Measurements from ENCODE around the gene OCIAD2. TPM values are rescaled to one million over a fixed set of nuclear protein-coding genes. Genes with fewer than 3 reads are reported as not detected.
"Not testable (repeated sequence)": the region's sequence is repeated elsewhere in the genome, so short reads cannot be mapped to it uniquely, and the experiment has no call there.

OCIAD2 gene
- total RNA-seq, 1 experiment from 2014 or later, result 67.6 TPM

DNA sequence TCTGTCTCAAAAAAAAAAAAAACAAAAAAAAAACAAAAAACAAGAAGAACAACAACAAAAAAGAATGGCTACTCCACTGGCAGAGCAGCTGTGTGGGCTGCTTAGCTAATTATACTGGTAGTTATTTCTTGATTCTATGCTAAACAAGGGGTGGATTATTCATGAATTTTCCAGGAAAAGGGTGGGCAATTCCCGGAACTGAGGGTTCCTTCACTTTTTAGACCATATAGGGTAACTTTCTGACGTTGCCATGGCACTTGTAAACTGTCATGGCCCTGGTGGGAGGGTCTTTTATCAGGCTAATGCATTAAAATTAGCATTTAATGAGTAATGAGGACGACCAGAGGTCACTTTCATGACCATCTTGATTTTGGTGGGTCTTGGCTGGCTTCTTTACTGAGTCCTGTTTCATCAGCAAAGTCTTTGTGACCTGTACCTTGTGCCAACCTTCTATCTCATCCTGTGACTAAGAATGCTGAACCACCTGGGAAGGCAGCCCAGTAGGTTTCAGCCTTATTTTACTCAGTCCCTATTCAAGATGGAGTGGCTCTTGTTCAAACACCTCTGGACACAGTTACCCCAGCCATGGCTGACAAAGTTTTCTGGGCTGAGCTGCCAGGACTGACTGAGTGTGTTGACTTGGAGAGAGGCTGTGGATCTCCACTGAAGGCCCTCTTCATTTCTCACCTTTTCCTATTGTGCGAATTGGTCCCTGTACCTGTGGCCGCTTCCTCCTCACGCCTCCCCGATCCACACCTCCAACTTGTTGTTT lies 1.3 kb upstream of the OCIAD2 start:
- DNase-seq (ENCODE audit: low spot score), result no peak

DNA sequence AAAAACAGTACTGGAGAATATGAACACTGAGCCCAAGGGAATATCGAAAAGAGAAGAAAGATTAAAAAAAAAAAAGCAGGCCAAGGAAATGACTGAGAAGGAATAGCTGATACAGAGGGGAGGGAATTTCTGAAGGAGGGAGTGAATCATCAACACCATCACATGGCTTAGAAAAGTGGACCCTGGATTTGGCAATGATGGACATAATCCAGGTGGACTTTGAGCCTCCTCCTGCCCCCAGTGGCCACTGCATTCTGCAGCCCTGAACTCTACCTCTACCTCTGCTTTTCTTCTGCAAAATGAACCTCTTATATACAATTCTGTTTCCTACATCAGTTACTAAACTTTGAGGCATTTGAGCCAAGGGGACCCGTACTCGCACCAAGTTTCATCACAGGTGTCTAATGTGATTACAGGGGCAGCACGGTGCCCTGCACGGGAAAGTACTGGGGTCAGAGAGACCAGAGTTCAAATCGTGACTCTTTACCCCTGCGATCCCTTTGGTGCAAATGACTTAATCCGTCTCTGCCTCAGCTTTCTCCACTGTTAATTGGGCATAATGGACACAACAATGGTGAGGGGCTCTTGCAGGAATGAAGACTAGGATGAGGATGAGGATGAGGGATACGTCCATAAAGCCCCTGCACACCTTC lies 1.1 kb downstream of the OCIAD2 start:
- peak; percentile 41 for DNase-seq (ENCODE audit: low spot score)

DNA sequence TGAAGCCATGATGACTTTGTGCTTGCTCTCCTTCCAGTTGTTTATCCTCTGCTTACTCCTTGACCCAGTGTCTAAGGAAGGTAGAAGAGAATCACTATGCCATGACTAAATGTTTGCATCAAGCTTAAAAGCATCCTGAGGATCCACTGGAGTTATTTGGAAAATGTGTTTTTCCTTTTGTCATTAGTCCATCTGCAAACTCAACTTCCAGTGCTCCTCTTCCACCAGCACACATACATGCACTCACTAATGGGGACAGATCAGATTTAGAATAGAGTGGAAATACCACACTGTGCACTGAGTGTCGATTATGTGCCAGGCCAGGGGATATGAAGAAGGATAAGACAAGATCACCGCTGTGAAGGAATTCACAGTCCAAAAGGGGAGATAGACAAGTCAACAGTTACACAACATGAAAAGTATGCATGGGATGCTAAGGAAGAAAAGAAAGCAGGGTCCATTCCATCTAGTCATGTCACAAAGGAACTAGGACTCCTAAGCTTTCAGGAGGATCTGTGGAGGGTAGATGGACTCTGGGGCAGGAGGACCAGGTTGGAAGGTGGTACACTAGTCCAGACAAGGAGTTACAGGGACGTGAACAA lies 1.9 kb downstream of the OCIAD2 start:
- DNase-seq (ENCODE audit: low spot score), result no peak

DNA sequence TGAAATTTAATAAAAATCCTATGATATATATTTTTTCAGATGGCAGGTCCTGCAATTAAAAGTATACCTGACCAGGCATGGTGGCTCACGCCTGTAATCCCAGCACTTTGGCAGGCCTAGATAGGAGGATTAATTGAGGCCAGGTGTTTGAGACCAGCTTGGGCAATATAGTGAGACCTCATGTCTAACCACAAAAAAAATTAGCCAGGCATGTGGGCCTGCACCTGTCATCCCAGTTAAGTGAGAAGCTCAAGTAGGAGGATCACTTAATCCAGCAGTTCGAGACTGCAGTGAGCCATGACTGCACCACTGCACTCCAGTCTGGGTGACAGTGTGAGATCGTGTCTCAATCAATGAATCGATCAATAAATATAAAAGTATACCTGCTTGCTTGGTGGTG lies 2.5 kb downstream of the OCIAD2 start:
- no peak for DNase-seq (ENCODE audit: low spot score)

- DNase-seq (ENCODE audit: low spot score), result no peak
Measured at GRCh38 chr4:48902266-48902665, 4.3 kb downstream of the OCIAD2 start.

GRCh38 chr4:48901196-48901595 lies 5.4 kb downstream of the OCIAD2 start:
- no peak for DNase-seq (ENCODE audit: low spot score)

DNA sequence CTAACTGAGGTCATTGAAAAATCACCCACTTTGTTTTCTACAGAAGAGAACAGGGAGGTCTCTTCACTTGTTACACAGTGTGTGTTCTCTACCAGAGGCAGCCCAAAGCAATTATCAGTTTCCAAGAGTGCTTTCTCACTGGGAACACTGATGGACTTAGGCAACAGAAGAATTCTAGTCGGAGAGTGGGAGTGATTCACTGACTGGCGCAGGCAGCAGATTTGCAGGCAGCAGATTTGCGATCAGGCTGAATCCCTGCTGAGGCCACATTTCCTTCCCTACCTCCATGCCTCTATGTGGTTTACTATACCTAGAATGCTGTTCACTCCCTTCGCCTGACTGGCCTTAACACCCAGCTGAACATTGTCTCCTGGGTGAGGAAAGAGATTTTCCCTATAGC lies 6.6 kb downstream of the OCIAD2 start:
- DNase-seq (ENCODE audit: low spot score), result no peak

GRCh38 chr4:48899432-48899749 lies 7.2 kb downstream of the OCIAD2 start:
- no peak for DNase-seq (ENCODE audit: low spot score)

GRCh38 chr4:48898733-48899431 lies 7.7 kb downstream of the OCIAD2 start:
- DNase-seq (ENCODE audit: low spot score), result no peak

GRCh38 chr4:48896845-48897244 lies 9.7 kb downstream of the OCIAD2 start:
- no peak for DNase-seq (ENCODE audit: low spot score)

- DNase-seq (ENCODE audit: low spot score), result no peak
Measured at GRCh38 chr4:48891028-48891619, 15.4 kb downstream of the OCIAD2 start.

DNA sequence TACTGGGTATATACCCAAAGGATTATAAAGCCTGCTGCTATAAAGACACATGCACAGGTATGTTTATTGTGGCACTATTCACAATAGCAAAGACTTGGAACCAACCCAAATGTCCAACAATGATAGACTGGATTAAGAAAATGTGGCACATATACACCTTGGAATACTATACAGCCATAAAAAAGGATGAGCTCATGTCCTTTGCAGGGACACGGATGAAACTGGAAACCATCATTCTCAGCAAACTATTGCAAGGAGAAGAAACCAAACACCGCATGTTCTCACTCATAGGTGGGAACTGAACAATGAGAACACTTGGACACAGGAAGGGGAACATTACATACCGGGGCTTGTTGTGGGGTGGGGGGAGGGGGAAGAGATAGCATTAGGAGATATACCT lies 16.8 kb downstream of the OCIAD2 start:
- not testable (repeated sequence) for DNase-seq (ENCODE audit: low spot score)

- DNase-seq (ENCODE audit: low spot score), result not testable (repeated sequence)
Measured at GRCh38 chr4:48881646-48882045, 24.9 kb downstream of the OCIAD2 start.

GRCh38 chr4:48879561-48880442 lies 26.8 kb downstream of the OCIAD2 start:
- DNase-seq (ENCODE audit: low spot score), result no peak

- DNase-seq (ENCODE audit: low spot score), result no peak
Measured at GRCh38 chr4:48877827-48878535, 28.6 kb downstream of the OCIAD2 start.

- not testable (repeated sequence) for DNase-seq (ENCODE audit: low spot score)
Measured at GRCh38 chr4:48864696-48865095, 41.9 kb downstream of the OCIAD2 start.

DNA sequence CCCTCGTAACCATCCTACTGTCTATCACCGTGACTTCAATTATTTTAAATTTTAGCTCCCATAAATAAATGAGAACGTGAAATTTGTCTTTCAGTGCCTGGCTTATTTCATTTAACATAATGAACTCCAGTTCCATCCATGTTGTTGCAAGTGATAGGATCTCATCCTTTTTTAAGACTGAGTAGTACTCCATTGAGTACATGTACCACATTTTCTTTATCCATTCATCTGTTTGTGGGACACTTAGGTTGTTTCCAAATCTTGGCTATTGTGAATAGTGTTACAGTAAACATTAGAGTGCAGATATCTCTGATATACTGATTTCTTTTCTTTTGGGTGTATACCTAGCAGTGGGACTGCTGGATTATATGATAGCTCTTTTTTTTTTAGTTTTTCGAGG lies 42.8 kb downstream of the OCIAD2 start:
- DNase-seq (ENCODE audit: low spot score), result no peak

- no peak for DNase-seq (ENCODE audit: low spot score)
Measured at GRCh38 chr4:48862661-48863060, 43.9 kb downstream of the OCIAD2 start.

- no peak for DNase-seq (ENCODE audit: low spot score)
Measured at GRCh38 chr4:48862038-48862437, 44.5 kb downstream of the OCIAD2 start.

DNA sequence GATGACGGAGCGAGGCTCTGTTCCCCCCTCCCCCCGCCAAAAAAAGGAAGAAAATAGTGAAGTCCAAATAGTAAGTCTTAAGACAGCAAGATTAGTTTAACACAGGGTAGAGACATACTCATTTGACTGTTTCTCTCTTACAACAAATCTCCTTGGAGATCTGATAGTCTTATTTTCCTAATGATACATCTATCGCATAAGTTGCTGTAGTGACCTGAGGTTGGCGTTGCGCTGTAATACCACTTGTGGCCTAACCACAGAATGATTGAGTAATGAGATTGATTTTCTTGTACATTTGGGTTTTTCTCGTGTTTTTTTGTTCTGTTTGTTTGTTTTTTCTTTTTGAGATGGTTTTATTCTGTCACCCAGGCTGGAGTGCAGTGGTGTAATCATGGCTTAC lies 48.4 kb downstream of the OCIAD2 start:
- no peak for DNase-seq (ENCODE audit: low spot score)

DNA sequence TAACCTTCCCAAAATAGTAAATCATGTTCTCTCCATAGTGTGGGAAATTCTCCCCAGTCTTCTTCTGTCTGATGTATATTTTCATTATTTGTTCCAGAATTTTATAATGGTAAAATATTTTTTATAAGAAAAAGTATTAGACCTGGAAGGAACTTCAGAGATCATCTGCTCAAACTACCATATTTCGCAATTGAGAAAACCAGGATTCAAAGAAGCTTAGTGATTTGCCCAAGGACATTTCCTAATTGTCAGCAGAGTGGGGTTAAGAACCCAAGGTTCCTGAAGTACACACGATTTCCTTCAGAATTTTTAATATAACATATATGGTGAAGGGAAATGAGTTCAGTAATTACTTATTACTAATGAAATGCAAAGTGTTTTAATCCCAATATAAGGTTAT lies 51.6 kb downstream of the OCIAD2 start:
- DNase-seq (ENCODE audit: low spot score), result no peak

All from H4 (cell line).